ENCODE measurements around the gene TTLL3. TPM values are rescaled to one million over a fixed set of nuclear protein-coding genes. Genes with fewer than 3 reads are reported as not detected.

TTLL3 gene, protein sequence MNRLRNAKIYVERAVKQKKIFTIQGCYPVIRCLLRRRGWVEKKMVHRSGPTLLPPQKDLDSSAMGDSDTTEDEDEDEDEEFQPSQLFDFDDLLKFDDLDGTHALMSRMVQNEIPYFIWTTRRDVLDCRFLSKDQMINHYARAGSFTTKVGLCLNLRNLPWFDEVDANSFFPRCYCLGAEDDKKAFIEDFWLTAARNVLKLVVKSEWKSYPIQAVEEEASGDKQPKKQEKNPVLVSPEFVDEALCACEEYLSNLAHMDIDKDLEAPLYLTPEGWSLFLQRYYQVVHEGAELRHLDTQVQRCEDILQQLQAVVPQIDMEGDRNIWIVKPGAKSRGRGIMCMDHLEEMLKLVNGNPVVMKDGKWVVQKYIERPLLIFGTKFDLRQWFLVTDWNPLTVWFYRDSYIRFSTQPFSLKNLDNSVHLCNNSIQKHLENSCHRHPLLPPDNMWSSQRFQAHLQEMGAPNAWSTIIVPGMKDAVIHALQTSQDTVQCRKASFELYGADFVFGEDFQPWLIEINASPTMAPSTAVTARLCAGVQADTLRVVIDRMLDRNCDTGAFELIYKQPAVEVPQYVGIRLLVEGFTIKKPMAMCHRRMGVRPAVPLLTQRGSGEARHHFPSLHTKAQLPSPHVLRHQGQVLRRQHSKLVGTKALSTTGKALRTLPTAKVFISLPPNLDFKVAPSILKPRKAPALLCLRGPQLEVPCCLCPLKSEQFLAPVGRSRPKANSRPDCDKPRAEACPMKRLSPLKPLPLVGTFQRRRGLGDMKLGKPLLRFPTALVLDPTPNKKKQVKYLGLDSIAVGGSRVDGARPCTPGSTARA
- 7.1 to 7.8 TPM (median 7.4 TPM) in 5 replicates for total RNA-seq (2022; extraction: Qiagen RNA extraction)

DNA sequence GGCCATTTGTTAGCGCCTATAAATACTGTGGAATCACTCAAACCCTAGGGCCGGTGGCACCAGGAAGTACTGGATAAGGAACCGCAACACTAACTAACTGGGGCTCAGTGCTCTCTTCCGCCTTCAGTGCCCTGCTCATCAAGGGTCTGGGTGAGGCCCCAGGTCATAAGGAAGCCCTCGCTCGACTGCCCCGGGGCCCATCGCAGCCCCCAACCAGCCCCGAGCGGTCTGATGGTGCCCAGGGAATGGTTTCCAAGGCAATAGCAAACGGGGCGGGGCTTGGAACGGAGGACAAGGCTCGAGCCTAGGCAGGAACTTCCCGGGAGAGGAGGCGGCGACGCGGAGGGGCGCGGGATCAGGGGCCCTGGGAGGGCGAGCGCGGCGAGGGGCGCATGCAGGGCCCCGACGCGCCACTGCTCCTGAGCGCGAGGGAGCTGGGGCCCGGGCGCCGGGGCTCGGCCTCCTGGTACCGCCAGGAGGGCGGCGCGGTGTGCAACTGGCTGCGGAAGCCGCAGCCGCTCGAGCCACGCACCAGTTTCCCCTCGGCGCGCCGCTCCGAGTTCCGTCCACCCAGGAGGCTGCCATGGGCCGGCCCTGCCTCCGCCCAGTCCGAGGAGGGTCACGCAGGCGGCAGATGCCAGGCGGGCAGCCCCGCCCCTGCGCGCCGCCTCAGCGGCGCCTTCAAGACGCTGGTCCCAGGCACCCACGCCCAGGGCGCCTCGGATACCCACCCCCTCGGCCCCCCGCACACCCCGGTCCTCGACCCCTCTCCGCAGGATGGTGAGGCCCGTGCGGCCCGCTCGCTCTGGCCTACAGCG lies at the start of gene TTLL3:
Gene TTLL3 (plus strand): TSS at position 648 of the 818 bp plus-strand sequence. CDS start 400 bp downstream, outside the sequence.

DNA sequence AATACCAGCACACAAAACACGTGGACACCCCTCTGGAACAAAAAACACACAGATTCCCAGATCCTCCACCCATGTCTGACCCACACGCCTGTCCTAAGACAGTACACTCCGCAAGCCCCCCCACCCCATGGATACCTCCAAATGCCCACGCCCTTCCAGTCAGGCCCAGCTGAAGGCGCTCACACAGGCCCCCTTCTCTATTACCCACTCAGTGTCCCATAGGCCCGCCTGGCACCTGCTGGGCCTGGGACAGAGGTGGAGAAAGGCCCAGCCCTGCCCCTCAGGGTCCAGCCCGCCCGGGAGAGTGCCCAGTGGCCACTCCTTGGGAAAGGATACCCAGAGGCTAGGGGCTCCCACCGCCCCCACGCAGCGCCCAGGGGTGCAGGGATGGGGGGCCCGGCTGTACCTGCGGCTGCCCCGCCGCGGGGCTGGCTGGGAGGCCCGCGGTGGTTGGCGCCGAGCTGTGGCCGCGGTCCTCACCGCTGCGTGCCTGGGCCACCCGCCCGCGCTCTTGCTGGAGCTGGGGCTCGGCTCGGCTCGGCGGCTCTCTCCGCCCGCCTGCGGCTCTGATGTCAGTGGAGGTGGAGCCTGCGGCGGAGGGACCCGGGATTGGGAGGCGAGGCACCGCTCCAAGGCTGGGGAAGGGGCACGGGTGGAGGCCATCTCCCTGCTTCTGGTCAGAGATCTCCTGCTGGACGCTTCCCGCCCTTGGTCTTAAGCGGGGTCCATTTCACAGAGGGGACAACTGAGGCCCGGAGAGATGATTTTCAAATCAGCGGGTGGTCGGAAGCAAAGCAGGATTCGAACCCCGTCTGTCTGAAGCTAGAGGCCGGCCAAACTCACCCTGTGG lies 40.4 kb upstream of the TTLL3 start, which contains the start of gene CAMK1:
Gene CAMK1 (minus strand): TSS at position 522 of the 850 bp plus-strand sequence. CDS start 2,198 bp downstream, outside the sequence.

DNA sequence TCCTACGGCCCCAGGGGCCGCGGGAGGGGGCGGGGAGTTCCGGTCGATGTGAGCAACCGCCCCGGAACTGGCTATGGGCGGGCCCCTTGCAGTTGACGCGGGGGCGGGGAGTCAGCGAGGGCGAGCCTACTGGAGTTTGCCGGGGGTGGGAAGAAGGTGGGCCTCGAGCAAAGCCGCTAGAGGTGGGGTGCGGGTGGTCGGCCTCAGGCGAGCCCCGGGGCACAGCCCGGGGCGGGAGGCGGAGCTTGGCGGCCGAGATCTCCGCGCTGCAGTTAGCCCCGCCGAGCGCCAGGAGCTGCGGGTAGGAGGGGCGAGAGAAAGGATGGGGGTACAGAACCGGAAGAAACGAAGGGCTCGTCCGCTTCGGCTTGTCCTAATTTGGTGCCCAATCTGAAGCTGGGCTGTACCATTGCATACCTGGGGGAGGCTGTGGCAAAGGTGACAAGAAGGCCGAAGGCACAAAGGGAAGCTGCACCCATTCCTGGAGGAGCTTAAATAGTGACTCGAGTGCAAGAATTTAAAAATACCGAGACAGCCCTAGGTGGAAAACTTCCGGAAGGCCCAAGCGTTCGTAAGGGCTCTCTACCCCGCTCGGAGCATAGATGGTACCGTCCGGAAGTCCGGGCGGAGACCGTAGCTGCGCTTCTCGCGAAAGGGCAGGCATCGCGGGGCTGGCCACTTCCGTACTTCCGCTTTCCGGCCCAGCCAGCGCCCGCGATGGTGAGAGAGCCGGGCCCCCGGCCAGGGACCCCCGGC lies 17.5 kb upstream of the TTLL3 start, which contains the start of the genes ARPC4 and TADA3:
Gene ARPC4 (plus strand): TSS at position 678 of the 756 bp plus-strand sequence. CDS start 40 bp downstream, at position 718.
Gene TADA3 (minus strand): TSS at position 69 of the 756 bp plus-strand sequence. CDS start 1,007 bp downstream, outside the sequence.

DNA sequence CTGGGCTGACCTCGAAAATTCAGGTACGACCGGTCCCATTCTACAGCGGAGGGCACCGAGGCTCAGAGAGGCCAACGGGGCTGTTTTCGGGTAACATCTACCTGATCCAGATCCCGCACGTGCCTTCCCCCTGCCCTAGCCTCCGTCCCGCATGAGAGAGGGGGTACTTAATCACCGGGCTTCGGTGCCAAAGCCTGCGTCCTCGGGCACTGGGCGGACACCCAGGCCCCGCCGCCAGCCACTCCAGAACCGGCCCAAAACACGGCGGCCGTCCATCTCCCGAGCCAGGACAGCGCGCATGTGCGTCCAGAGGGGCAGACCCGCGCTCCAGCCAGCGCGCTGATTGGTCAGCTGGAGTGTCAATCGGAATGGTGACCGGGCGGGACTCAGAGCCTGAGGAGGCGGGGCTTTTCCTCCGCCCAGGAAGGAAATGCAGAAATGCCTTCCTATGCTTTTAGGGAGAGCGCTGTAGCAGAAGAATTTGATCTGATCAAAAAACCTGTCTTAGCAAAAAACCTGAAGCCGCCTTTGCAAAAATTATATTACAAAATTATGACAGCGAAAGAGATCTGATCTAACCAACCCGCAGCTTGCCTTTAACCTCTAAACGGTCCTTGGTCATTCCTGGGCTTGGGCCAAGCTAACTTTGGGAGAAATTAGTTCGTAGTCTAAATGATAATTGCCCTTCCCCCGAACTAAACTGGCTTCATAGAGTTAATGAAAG lies 33.8 kb downstream of the TTLL3 start, which contains the start of gene RPUSD3:
Gene RPUSD3 (minus strand): TSS at position 294 of the 724 bp plus-strand sequence. CDS start 18 bp downstream, at position 276.

DNA sequence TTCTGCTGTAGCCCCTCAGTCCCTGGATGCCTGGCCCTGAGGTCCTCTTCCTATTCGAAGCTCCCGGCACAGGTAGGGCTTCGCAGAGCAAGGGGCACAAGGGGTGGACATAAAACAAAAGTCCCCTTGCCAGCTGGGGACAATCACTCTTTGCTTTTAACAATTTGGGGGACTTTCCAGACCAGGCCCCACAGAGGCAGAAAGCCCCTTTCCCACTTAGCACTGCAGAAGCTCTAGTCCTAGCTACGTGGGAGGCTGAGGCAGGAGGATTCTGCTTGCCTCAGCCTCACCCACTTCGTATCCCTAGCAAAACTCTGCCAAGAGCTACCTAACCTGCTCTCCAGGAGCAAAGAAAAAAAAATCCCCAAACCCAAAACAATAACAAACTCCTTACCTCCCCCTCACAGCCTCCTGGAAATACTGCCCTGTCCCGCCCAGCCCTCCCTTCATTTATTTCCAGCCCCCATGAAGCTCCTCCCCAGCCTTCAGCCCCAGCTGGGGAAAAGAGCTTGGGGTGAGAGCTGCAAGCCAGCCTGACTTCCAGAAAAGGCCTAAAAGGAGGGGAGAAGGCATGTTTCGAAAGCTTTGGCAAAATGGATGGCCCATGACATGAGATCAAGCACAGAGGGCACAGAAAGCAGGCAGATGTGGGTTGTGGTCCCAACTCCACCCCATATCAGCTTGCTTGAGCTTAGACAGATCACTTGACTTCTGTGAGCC lies 69.9 kb downstream of the TTLL3 start, which contains the start of gene CIDEC:
Gene CIDEC (minus strand): TSS at position 424 of the 720 bp plus-strand sequence. CDS start 1,767 bp downstream, outside the sequence.

Other genes starting within 250 kb of the TTLL3 start
- 28.6 to 31.2 TPM (median 29.8 TPM) in 5 replicates for gene MTMR14, start 160.8 kb upstream of the TTLL3 start, total RNA-seq (2022; extraction: Qiagen RNA extraction)
- 0.10 to 0.30 TPM (median 0.18 TPM) in 5 replicates for gene CPNE9, start 106.4 kb upstream of the TTLL3 start, total RNA-seq (2022; extraction: Qiagen RNA extraction)
- gene BRPF1, start 78.5 kb upstream of the TTLL3 start, total RNA-seq (2022; extraction: Qiagen RNA extraction): 16.3 to 20.4 TPM (median 18.2 TPM) in 5 replicates
- 13.5 to 18.2 TPM (median 16.6 TPM) in 5 replicates for gene OGG1, start 60.3 kb upstream of the TTLL3 start, total RNA-seq (2022; extraction: Qiagen RNA extraction)
- gene CAMK1, start 40.3 kb upstream of the TTLL3 start, total RNA-seq (2022; extraction: Qiagen RNA extraction): 14.6 to 18.4 TPM (median 17.2 TPM) in 5 replicates
- gene TADA3, start 17.8 kb upstream of the TTLL3 start, total RNA-seq (2022; extraction: Qiagen RNA extraction): 58.9 to 62.3 TPM (median 60.1 TPM) in 5 replicates
- gene ARPC4, start 17.2 kb upstream of the TTLL3 start, total RNA-seq (2022; extraction: Qiagen RNA extraction): 152 to 264 TPM (median 157 TPM) in 5 replicates
- gene RPUSD3, start 33.7 kb downstream of the TTLL3 start, total RNA-seq (2022; extraction: Qiagen RNA extraction): 51.9 to 63.3 TPM (median 60.5 TPM) in 5 replicates
- 61.6 to 88.8 TPM (median 71.7 TPM) in 5 replicates for gene CIDEC, start 70.0 kb downstream of the TTLL3 start, total RNA-seq (2022; extraction: Qiagen RNA extraction)
- gene JAGN1, start 80.3 kb downstream of the TTLL3 start, total RNA-seq (2022; extraction: Qiagen RNA extraction): 78.5 to 106 TPM (median 99.5 TPM) in 5 replicates
- 1.4 to 2.3 TPM (median 1.6 TPM) in 5 replicates for gene IL17RE, start 92.6 kb downstream of the TTLL3 start, total RNA-seq (2022; extraction: Qiagen RNA extraction)
- gene IL17RC, start 106.8 kb downstream of the TTLL3 start, total RNA-seq (2022; extraction: Qiagen RNA extraction): 27.3 to 35.3 TPM (median 31.1 TPM) in 5 replicates
- 11.6 to 14.0 TPM (median 13.1 TPM) in 5 replicates for gene CRELD1, start 123.6 kb downstream of the TTLL3 start, total RNA-seq (2022; extraction: Qiagen RNA extraction)
- gene PRRT3, start 142.1 kb downstream of the TTLL3 start, total RNA-seq (2022; extraction: Qiagen RNA extraction): 1.4 to 1.9 TPM (median 1.6 TPM) in 5 replicates
- gene EMC3, start 176.6 kb downstream of the TTLL3 start, total RNA-seq (2022; extraction: Qiagen RNA extraction): 110 to 145 TPM (median 116 TPM) in 5 replicates
- 16.5 to 24.4 TPM (median 18.0 TPM) in 5 replicates for gene FANCD2, start 216.2 kb downstream of the TTLL3 start, total RNA-seq (2022; extraction: Qiagen RNA extraction)

Data from A549 treated with Hydrocortisone at 1 μM for 4 hours (cell line).